Lower leg skin (tissue), 3 donors: ENCODE results near the gene INHBB.

ENCODE experiments used
- POLR2A ChIP-seq, 2 donors: fragments of 450-650 bp; IDR thresholded peaks; one replicate each; pipeline ENCODE4 v1.6.1; 2016 to 2017; ENCODE audit warnings: antibody characterized with exemption in 2 of 2, mild to moderate bottlenecking in 1 of 2, moderate library complexity in 1 of 2
- TF ChIP-seq, protein P1 (sequence below), 3 donors: fragments of 450-650 bp; IDR thresholded peaks; one replicate each; pipeline ENCODE4 v1.5.1; 2016; ENCODE audit warnings: antibody characterized with exemption in 3 of 3, mild to moderate bottlenecking in 3 of 3, moderate library complexity in 2 of 3

DNA sequence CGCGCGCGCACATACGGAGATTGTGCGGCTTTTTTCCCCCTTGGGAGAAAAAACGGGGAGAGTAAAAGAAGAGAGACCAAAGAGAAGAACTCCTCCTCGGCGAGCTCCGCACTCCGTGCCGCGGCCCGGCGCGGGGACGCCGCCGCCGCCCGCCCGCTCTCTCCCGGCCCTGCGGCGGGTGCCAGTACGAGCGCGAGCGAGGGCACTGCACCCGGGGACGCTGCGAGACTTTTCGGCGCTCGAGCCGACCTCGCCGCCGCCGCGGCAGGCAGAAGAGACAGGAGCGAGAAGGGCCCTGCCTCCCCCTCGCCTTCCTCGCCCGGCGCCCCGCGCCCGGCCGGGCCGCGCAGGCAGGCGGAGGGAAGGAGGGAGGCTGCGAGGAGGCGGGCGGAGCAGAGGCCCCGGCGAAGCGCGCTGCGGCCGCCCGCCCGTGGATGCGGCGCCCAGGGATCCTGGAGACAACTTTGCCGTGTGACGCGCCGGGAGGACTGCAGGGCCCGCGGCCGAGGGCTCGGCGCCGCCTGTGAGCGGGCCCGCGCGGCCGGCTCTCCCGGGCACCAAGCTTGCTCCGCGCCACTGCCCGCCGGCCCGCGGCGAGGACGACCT, 857 bp upstream of the INHBB start:
- TF ChIP-seq POLR2A (IDR thresholded peaks at IDR 0.05) = no peak
- TF ChIP-seq, protein P1, sequence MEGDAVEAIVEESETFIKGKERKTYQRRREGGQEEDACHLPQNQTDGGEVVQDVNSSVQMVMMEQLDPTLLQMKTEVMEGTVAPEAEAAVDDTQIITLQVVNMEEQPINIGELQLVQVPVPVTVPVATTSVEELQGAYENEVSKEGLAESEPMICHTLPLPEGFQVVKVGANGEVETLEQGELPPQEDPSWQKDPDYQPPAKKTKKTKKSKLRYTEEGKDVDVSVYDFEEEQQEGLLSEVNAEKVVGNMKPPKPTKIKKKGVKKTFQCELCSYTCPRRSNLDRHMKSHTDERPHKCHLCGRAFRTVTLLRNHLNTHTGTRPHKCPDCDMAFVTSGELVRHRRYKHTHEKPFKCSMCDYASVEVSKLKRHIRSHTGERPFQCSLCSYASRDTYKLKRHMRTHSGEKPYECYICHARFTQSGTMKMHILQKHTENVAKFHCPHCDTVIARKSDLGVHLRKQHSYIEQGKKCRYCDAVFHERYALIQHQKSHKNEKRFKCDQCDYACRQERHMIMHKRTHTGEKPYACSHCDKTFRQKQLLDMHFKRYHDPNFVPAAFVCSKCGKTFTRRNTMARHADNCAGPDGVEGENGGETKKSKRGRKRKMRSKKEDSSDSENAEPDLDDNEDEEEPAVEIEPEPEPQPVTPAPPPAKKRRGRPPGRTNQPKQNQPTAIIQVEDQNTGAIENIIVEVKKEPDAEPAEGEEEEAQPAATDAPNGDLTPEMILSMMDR (IDR thresholded peaks at IDR 0.05) = no peak
